Measurements from ENCODE around the gene MMP20. TPM values are rescaled to one million over a fixed set of nuclear protein-coding genes. Genes with fewer than 3 reads are reported as not detected.

The MMP20 gene
- total RNA-seq, 4 donors from 2014 or later: not detected

DNA sequence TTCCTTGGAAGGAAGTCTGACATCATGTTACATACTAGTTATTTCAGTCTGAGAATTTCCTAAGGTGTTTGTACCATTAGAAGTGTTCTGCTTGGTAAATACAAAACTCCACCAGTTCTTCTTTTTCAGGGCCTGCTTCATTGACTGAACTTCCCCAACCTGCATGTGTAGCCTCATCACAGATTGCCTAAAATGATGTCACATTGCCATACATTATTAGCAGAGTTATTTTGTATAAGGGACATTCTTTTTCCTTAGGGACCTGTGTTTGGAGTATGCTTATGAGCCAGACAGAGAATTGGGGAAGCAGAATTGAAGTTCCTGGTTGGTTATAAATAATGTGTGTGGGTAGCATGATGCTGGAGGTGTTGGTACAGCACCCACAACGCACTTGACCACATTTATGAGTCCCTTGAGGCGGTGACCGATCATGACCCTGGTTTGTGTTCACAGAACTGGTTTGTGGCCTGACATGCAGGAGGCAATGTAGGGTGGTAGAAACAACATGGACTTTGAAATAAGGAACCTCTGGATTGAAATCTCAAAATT, 78.1 kb downstream of the MMP20 start:
- Histone ChIP-seq H3K27ac (no peak overlapping the region), H3K4me1 (no peaks in the 10 kb centered on the region), H3K9me3 (no peaks in the 10 kb centered on the region), H3K4me3 (no peak overlapping the region), H3K27me3 (no peaks in the 10 kb centered on the region), H3K36me3 (no peaks in the 10 kb centered on the region)
- DNase-seq: no peak
- intact Hi-C loops (cut with DNase I; ENCODE audit: low total_unique reads): no loop called here
- in situ Hi-C loops (cut with MboI; ENCODE audit: low pct_ligation_motif_present in 1 of 4, low pct_unique_long_range_greater_than_20kb in 1 of 4, low sequenced_read_pairs in 3 of 4): no loop called here
- 59 to 77% methylated on average over 3 of the region's 3 CpGs for WGBS, 2 donors (ENCODE audit: low coverage in 1 of 2)
- TF ChIP-seq POLR2AphosphoS5 (IDR thresholded peaks at IDR 0.05) (no peak), POLR2A (IDR thresholded peaks at IDR 0.05) (no peak), EP300 (IDR thresholded peaks at IDR 0.05; ENCODE audit: low read depth) (no peak)
- TF ChIP-seq, protein P1, sequence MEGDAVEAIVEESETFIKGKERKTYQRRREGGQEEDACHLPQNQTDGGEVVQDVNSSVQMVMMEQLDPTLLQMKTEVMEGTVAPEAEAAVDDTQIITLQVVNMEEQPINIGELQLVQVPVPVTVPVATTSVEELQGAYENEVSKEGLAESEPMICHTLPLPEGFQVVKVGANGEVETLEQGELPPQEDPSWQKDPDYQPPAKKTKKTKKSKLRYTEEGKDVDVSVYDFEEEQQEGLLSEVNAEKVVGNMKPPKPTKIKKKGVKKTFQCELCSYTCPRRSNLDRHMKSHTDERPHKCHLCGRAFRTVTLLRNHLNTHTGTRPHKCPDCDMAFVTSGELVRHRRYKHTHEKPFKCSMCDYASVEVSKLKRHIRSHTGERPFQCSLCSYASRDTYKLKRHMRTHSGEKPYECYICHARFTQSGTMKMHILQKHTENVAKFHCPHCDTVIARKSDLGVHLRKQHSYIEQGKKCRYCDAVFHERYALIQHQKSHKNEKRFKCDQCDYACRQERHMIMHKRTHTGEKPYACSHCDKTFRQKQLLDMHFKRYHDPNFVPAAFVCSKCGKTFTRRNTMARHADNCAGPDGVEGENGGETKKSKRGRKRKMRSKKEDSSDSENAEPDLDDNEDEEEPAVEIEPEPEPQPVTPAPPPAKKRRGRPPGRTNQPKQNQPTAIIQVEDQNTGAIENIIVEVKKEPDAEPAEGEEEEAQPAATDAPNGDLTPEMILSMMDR (IDR thresholded peaks at IDR 0.05): no peak

DNA sequence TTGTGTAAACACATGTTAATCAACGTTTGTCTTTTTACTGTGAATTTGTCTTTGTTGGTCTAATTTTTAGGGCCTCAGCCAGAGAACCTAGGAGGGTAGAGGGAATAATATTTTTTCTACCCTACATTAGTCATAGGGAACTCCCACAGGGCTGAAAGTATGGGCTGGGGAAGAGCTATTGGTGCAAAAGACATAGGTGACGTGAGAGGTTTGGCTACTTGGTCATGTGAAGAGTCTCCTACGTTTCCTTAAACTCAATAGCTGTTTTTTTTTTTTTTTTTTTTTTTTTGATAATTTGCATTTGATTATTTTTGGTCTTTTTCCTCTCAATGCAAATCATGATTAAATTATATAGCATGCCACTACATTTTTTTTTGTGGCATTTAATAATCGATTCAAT, 78.7 kb downstream of the MMP20 start:
- Histone ChIP-seq H3K9me3 (no peaks in the 10 kb centered on the region), H3K36me3 (no peaks in the 10 kb centered on the region), H3K27ac (no peak overlapping the region), H3K4me1 (no peaks in the 10 kb centered on the region), H3K4me3 (no peak overlapping the region), H3K27me3 (no peaks in the 10 kb centered on the region)
- in situ Hi-C loops (cut with MboI; ENCODE audit: low pct_ligation_motif_present in 1 of 4, low pct_unique_long_range_greater_than_20kb in 1 of 4, low sequenced_read_pairs in 3 of 4) (no loop called here), intact Hi-C loops (cut with DNase I; ENCODE audit: low total_unique reads) (no loop called here)
- no peak for TF ChIP-seq EP300 (IDR thresholded peaks at IDR 0.05; ENCODE audit: low read depth)
- TF ChIP-seq POLR2AphosphoS5 (IDR thresholded peaks at IDR 0.05): no peak
- WGBS, 2 donors (ENCODE audit: low coverage in 1 of 2): 64 to 74% methylated on average over 4 of the region's 4 CpGs
- DNase-seq: no peak

DNA sequence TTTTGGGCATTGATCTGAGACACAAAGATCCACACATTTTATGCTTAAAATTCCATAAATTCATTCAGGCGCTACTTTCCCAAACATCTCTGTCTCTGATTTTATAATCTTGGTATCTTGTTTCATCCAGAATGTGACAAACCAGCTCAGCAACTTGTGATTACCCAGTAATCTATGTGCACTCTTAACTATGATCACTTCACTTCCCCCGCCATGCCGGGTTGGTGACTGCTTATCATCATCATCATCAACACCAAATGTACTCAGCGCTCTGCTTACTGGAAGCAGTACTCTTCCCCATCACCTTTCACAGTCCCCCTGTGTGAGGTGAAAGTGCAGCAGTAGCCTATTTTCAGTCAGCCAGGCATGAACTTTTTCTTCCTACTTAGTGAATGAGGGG, 79.4 kb downstream of the MMP20 start:
- intact Hi-C loops (cut with DNase I; ENCODE audit: low total_unique reads): no loop called here
- H3K27me3 ChIP-seq: no peaks in the 10 kb centered on the region
- H3K4me1 ChIP-seq: no peaks in the 10 kb centered on the region
- WGBS, 2 donors (ENCODE audit: low coverage in 1 of 2): 89% methylated on average over 4 of the region's 4 CpGs; no CpG with 5 or more reads in 1 of the 2 donors
- TF ChIP-seq EP300 (IDR thresholded peaks at IDR 0.05; ENCODE audit: low read depth): no peak
- no peak for TF ChIP-seq POLR2A (IDR thresholded peaks at IDR 0.05)
- no peak for TF ChIP-seq POLR2AphosphoS5 (IDR thresholded peaks at IDR 0.05)
- TF ChIP-seq, protein P1 (IDR thresholded peaks at IDR 0.05): no peak
- in situ Hi-C loops (cut with MboI; ENCODE audit: low pct_ligation_motif_present in 1 of 4, low pct_unique_long_range_greater_than_20kb in 1 of 4, low sequenced_read_pairs in 3 of 4): no loop called here
- no peak overlapping the region for H3K4me3 ChIP-seq
- H3K36me3 ChIP-seq: no peaks in the 10 kb centered on the region
- no peaks in the 10 kb centered on the region for H3K9me3 ChIP-seq
- H3K27ac ChIP-seq: no peak overlapping the region
- DNase-seq: no peak

DNA sequence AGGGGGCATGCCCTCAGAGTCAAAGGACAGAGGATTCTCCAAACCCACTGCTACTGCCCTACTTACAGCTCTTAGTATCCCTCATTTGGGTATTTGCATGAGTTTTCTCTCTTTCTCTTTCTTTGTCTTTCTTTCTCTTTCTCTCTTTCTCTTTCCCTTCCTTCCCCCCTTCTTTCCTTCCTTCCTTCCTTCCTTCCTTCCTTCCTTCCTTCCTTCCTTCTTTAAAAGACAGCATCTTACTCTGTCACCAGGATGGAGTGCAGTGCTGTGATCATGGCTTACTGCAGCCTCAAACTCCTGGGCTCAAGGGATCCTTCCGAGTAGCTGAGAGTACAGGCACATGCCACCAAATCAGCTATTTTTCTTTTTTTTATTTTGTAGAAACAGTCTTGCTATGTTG, 80.5 kb downstream of the MMP20 start:
- in situ Hi-C loops (cut with MboI; ENCODE audit: low pct_ligation_motif_present in 1 of 4, low pct_unique_long_range_greater_than_20kb in 1 of 4, low sequenced_read_pairs in 3 of 4) (no loop called here), intact Hi-C loops (cut with DNase I; ENCODE audit: low total_unique reads) (no loop called here)
- TF ChIP-seq POLR2A (IDR thresholded peaks at IDR 0.05) (no peak), EP300 (IDR thresholded peaks at IDR 0.05; ENCODE audit: low read depth) (no peak), POLR2AphosphoS5 (IDR thresholded peaks at IDR 0.05) (no peak)
- TF ChIP-seq, protein P1 (IDR thresholded peaks at IDR 0.05): no peak
- H3K9me3 ChIP-seq: no peaks in the 10 kb centered on the region
- no peak overlapping the region for H3K4me3 ChIP-seq
- no peaks in the 10 kb centered on the region for H3K36me3 ChIP-seq
- 92 to 100% methylated on average over 1 of the region's 1 CpG for WGBS, 2 donors (ENCODE audit: low coverage in 1 of 2)
- no peak overlapping the region for H3K27ac ChIP-seq
- DNase-seq: no peak
- H3K4me1 ChIP-seq: no peaks in the 10 kb centered on the region
- H3K27me3 ChIP-seq: no peaks in the 10 kb centered on the region

DNA sequence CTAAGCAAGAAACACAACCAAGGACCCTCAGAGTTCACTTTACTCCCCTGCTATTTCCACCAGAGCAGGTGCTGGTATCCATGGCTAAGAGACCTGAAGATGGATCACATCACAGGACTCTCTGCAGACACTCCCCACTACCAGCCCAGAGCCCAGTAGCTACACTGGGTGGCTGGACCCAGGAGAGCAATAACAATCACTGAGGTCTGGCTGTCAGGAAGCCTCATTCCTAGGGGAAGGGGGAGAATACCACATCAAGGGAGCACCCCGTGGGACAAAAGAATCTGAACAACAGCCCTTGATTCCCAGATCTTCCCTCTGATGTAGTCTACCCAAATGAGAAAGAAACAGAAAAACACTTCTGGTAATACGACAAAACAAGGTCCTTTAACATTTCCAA, 85.6 kb downstream of the MMP20 start:
- no peak overlapping the region for H3K4me3 ChIP-seq
- H3K4me1 ChIP-seq: no peaks in the 10 kb centered on the region
- H3K27ac ChIP-seq: no peak overlapping the region
- intact Hi-C loops (cut with DNase I; ENCODE audit: low total_unique reads) (no loop called here), in situ Hi-C loops (cut with MboI; ENCODE audit: low pct_ligation_motif_present in 1 of 4, low pct_unique_long_range_greater_than_20kb in 1 of 4, low sequenced_read_pairs in 3 of 4) (no loop called here)
- no peaks in the 10 kb centered on the region for H3K27me3 ChIP-seq
- TF ChIP-seq, protein P1 (IDR thresholded peaks at IDR 0.05): no peak
- no peak for TF ChIP-seq EP300 (IDR thresholded peaks at IDR 0.05; ENCODE audit: low read depth)
- no peak for TF ChIP-seq POLR2AphosphoS5 (IDR thresholded peaks at IDR 0.05)
- no peak for TF ChIP-seq POLR2A (IDR thresholded peaks at IDR 0.05)
- DNase-seq: no peak
- no peaks in the 10 kb centered on the region for H3K36me3 ChIP-seq
- WGBS, 2 donors (ENCODE audit: low coverage in 1 of 2): 89% methylated on average over 2 of the region's 2 CpGs; no CpG with 5 or more reads in 1 of the 2 donors
- no peaks in the 10 kb centered on the region for H3K9me3 ChIP-seq
